RPMI8226 (cell line): Measurements from ENCODE around the gene PCED1A.
A peak's percentile ranks its signal among the peaks of the same experiment; 100 is the strongest.
"Not testable (repeated sequence)": the region's sequence is repeated elsewhere in the genome, so short reads cannot be mapped to it uniquely, and the experiment has no call there.

ENCODE experiments used
- DNase-seq: peaks from one replicate; pipeline ENCODE4 v3.0.0-alpha.2; 2015

PCED1A gene

GRCh38 chr20:2822073-2822472 lies 18.4 kb downstream of the PCED1A start:
- DNase-seq: peak; percentile 62

- no peak for DNase-seq
Measured at GRCh38 chr20:2820896-2821869, 19.3 kb downstream of the PCED1A start.

- DNase-seq: no peak
Measured at GRCh38 chr20:2820084-2820895, 20.2 kb downstream of the PCED1A start.

- peak; percentile 67 for DNase-seq
Measured at GRCh38 chr20:2817891-2818595, 22.4 kb downstream of the PCED1A start.

GRCh38 chr20:2817341-2817726 lies 23.1 kb downstream of the PCED1A start:
- no peak for DNase-seq

GRCh38 chr20:2816583-2817340 lies 23.7 kb downstream of the PCED1A start:
- peak; percentile 60 for DNase-seq

GRCh38 chr20:2816030-2816582 lies 24.3 kb downstream of the PCED1A start, which contains the start of gene TMEM239:
Gene TMEM239, plus strand, starts transcription at chr20:2816364. Its CDS starts 191 bp downstream, at chr20:2816555.
- no peak for DNase-seq

- DNase-seq: no peak
Measured at GRCh38 chr20:2815242-2815900, 25.1 kb downstream of the PCED1A start.

GRCh38 chr20:2814587-2815051 lies 25.8 kb downstream of the PCED1A start, which contains the start of gene C20orf141:
Gene C20orf141, plus strand, starts transcription at chr20:2814987. Its CDS starts 198 bp downstream, at chr20:2815185.
- DNase-seq: peak; percentile 69

- no peak for DNase-seq
Measured at GRCh38 chr20:2814076-2814475, 26.4 kb downstream of the PCED1A start.

GRCh38 chr20:2812189-2812588 lies 28.3 kb downstream of the PCED1A start:
- DNase-seq: no peak

GRCh38 chr20:2809690-2810089 lies 30.8 kb downstream of the PCED1A start:
- DNase-seq: no peak

GRCh38 chr20:2807929-2808328 lies 32.5 kb downstream of the PCED1A start:
- not testable (repeated sequence) for DNase-seq

- no peak for DNase-seq
Measured at GRCh38 chr20:2807019-2807418, 33.4 kb downstream of the PCED1A start.

- no peak for DNase-seq
Measured at GRCh38 chr20:2806351-2806701, 34.1 kb downstream of the PCED1A start.

GRCh38 chr20:2805689-2806350 lies 34.6 kb downstream of the PCED1A start:
- DNase-seq: no peak

- no peak for DNase-seq
Measured at GRCh38 chr20:2804852-2805688, 35.4 kb downstream of the PCED1A start.

- no peak for DNase-seq
Measured at GRCh38 chr20:2804041-2804828, 36.2 kb downstream of the PCED1A start.

GRCh38 chr20:2801286-2801728 lies 39.1 kb downstream of the PCED1A start:
- peak; percentile 47 for DNase-seq
